Measurements from ENCODE around the gene NR1H3. TPM values are rescaled to one million over a fixed set of nuclear protein-coding genes. Genes with fewer than 3 reads are reported as not detected.
A peak's percentile ranks its signal among the peaks of the same experiment; 100 is the strongest.

Gene NR1H3
- total RNA-seq, 6 experiments from 2014 or later = 61.5 to 82.9 (median 67.3) TPM

DNA sequence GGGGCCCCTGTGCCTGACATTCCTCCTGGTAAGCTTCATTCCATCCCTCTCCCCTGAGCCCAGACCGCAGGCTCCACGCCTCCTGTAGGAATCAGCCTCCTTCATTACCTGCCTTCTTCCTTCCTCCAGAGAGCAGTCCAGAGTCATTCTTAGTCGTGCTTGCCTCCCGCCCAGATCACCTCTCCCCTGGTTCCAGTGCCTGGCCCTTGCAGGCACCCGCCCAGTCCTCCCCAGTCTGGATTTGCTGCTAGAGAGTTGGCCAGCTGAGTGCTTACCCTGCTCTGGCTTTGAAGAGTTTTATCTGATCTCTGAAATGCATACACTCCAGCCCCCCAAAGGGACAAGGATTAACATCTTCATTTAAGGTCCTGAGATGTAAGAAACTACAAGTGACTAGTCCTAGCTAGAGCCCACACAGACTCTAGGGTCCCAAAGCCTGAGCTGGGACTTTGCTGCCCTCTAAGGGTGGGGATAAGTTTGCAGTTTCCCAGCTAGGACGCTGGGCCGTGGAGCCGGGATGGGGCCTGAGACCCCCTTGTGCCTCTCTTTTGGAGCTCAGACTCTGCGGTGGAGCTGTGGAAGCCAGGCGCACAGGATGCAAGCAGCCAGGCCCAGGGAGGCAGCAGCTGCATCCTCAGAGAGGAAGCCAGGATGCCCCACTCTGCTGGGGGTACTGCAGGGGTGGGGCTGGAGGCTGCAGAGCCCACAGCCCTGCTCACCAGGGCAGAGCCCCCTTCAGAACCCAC, 1.6 kb downstream of the NR1H3 start:
- DNase-seq (no peak), ATAC-seq (peak; percentile 29 to 54 (median 43))
- 8% methylated on average over 6 of the region's 10 CpGs for WGBS (ENCODE audit: insufficient coverage, low coverage, low lambda C conversion rate, missing lambda C conversion rate)
- H3K27me3 ChIP-seq = no peaks in the 10 kb centered on the region
- TF ChIP-seq POLR2A (IDR thresholded peaks at IDR 0.05) = no peak
- TF ChIP-seq, protein P1, sequence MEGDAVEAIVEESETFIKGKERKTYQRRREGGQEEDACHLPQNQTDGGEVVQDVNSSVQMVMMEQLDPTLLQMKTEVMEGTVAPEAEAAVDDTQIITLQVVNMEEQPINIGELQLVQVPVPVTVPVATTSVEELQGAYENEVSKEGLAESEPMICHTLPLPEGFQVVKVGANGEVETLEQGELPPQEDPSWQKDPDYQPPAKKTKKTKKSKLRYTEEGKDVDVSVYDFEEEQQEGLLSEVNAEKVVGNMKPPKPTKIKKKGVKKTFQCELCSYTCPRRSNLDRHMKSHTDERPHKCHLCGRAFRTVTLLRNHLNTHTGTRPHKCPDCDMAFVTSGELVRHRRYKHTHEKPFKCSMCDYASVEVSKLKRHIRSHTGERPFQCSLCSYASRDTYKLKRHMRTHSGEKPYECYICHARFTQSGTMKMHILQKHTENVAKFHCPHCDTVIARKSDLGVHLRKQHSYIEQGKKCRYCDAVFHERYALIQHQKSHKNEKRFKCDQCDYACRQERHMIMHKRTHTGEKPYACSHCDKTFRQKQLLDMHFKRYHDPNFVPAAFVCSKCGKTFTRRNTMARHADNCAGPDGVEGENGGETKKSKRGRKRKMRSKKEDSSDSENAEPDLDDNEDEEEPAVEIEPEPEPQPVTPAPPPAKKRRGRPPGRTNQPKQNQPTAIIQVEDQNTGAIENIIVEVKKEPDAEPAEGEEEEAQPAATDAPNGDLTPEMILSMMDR (IDR thresholded peaks at IDR 0.05) = peak; percentile 65 to 73 (median 70)
- intact Hi-C loops (cut with DNase I) = no loop called here
- H3K27ac ChIP-seq = peak overlapping the region in 2 of 3 donors; percentile 22 to 84
- H3K4me3 ChIP-seq = peak overlapping the region in 1 of 3 donors; percentile 73
- H3K9me3 ChIP-seq = no peaks in the 10 kb centered on the region
- H3K36me3 ChIP-seq = peaks cover 0 to 23% (median 3%) of the 10 kb centered on the region in 4 donors
- H3K4me1 ChIP-seq = peaks cover 0 to 45% (median 22%) of the 10 kb centered on the region in 4 donors

DNA sequence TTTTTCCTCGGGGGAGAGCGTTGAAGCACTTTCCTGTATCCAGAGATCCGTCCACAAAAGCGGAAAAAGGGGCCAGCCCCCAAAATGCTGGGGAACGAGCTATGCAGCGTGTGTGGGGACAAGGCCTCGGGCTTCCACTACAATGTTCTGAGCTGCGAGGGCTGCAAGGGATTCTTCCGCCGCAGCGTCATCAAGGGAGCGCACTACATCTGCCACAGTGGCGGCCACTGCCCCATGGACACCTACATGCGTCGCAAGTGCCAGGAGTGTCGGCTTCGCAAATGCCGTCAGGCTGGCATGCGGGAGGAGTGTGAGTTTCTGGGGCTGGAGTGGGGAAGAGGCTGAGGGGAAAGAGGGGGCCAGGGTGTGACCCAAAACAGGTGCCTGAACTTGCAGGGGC, 2.6 kb downstream of the NR1H3 start:
- WGBS (ENCODE audit: insufficient coverage, low coverage, low lambda C conversion rate, missing lambda C conversion rate) = 90% methylated on average over 9 of the region's 19 CpGs
- intact Hi-C loops (cut with DNase I) = loop anchor here (5.0 to 10.0 kb wide), 3 partner anchors 78 to 94 kb away; partner anchors contain the start of gene MYBPC3 (in 1 of the 2)
- DNase-seq = no peak
- Histone ChIP-seq H3K36me3 (peaks cover 0 to 30% (median 3%) of the 10 kb centered on the region in 4 donors), H3K4me1 (peaks cover 0 to 37% (median 18%) of the 10 kb centered on the region in 4 donors), H3K9me3 (no peaks in the 10 kb centered on the region), H3K4me3 (no peak overlapping the region), H3K27me3 (no peaks in the 10 kb centered on the region), H3K27ac (no peak overlapping the region)
- TF ChIP-seq, protein P1 (IDR thresholded peaks at IDR 0.05) = no peak
- no peak for TF ChIP-seq POLR2A (IDR thresholded peaks at IDR 0.05)
- ATAC-seq = no peak

DNA sequence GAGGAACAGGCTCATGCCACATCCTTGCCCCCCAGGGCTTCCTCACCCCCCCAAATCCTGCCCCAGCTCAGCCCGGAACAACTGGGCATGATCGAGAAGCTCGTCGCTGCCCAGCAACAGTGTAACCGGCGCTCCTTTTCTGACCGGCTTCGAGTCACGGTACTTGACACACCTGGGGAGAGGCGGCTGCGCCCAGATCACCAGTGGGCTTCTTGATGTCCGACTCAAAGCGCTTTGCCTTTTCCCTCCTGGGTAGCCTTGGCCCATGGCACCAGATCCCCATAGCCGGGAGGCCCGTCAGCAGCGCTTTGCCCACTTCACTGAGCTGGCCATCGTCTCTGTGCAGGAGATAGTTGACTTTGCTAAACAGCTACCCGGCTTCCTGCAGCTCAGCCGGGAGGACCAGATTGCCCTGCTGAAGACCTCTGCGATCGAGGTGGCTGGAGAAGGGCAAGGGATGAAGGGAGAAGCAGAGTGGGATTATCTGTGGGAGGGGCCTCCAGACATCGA, 3.5 kb downstream of the NR1H3 start:
- TF ChIP-seq, protein P1 (IDR thresholded peaks at IDR 0.05) = no peak
- TF ChIP-seq POLR2A (IDR thresholded peaks at IDR 0.05) = no peak
- intact Hi-C loops (cut with DNase I) = loop anchor here (5.0 to 10.0 kb wide), 3 partner anchors 79 to 93 kb away; partner anchors contain the start of gene MYBPC3 (in 1 of the 2)
- peaks cover 0 to 38% (median 5%) of the 10 kb centered on the region in 4 donors for H3K36me3 ChIP-seq

DNA sequence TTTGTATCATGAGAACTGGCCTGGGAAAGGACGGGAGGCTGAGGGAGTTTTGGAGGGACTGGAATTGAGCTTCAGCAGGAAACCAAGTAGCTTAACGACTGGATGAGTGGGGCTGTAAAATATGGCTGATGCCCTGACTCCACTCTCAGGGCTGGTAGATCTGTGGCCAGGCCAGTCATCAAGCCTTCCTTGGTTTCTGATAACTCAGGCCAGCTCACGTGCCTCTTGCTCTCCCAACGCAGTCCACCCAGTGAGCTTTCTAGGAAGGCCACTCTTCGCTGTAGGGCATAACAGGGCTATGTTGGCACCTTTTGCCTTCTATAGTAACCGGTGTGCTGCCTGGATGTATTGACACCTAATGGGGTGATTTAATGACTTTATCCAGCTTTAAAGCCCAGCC, 6.3 kb downstream of the NR1H3 start:
- Histone ChIP-seq H3K27me3 (no peaks in the 10 kb centered on the region), H3K4me3 (no peak overlapping the region), H3K36me3 (peaks cover 0 to 46% (median 5%) of the 10 kb centered on the region in 4 donors), H3K9me3 (no peaks in the 10 kb centered on the region), H3K27ac (no peak overlapping the region), H3K4me1 (peaks cover 0 to 17% (median 4%) of the 10 kb centered on the region in 4 donors)
- ATAC-seq = no peak
- intact Hi-C loops (cut with DNase I) = loop anchor here (5.0 to 10.0 kb wide), 3 partner anchors 82 to 92 kb away; partner anchors contain the start of gene MYBPC3 (in 1 of the 2)
- 85% methylated on average over 2 of the region's 6 CpGs for WGBS (ENCODE audit: insufficient coverage, low coverage, low lambda C conversion rate, missing lambda C conversion rate)
- no peak for DNase-seq
- TF ChIP-seq, protein P1 (IDR thresholded peaks at IDR 0.05) = no peak
- no peak for TF ChIP-seq POLR2A (IDR thresholded peaks at IDR 0.05)

More for the DNA sequence above, 3.5 kb downstream of the NR1H3 start:
- Histone ChIP-seq H3K27ac (no peak overlapping the region), H3K9me3 (no peaks in the 10 kb centered on the region), H3K4me3 (no peak overlapping the region), H3K4me1 (peaks cover 0 to 29% (median 13%) of the 10 kb centered on the region in 4 donors), H3K27me3 (no peaks in the 10 kb centered on the region)
- 86% methylated on average over 19 of the region's 22 CpGs for WGBS (ENCODE audit: insufficient coverage, low coverage, low lambda C conversion rate, missing lambda C conversion rate)
- no peak for DNase-seq
- ATAC-seq = no peak

Measured in right lobe of liver (tissue), 6 donors.